Gastrocnemius medialis (tissue), 4 donors: ENCODE results near the gene SH3GL1.

Source experiments
- CTCF ChIP-seq, 5 experiments: fragments of 450-650 bp in 3 of 5; fragments of 200-600 bp in 2 of 5; sonication (generic) in 2 of 5; IDR thresholded peaks in 4 of 5; conservative IDR thresholded peaks in 1 of 5; 1 replicate in 4 of 5; 2 replicates in 1 of 5; pipeline ENCODE4 v1.5.1; 2016 to 2019; ENCODE audit warnings: antibody characterized with exemption in 5 of 5, mild to moderate bottlenecking in 3 of 5, moderate library complexity in 3 of 5
- POLR2A ChIP-seq, 2 donors: fragments of 450-650 bp; IDR thresholded peaks; one replicate each; pipeline ENCODE4 v1.6.1; 2017; ENCODE audit warnings: antibody characterized with exemption in 2 of 2, mild to moderate bottlenecking in 2 of 2, moderate library complexity in 2 of 2

GRCh38 chr19:4327252-4327876, 73.0 kb downstream of the SH3GL1 start:
- no peak for TF ChIP-seq CTCF (IDR thresholded peaks at IDR 0.05 in 4 of 5, conservative IDR thresholded peaks at IDR 0.05 in 1 of 5)
- TF ChIP-seq POLR2A (IDR thresholded peaks at IDR 0.05): no peak
